ENCODE measurements around the gene STK39.
"Not testable (repeated sequence)": the region's sequence is repeated elsewhere in the genome, so short reads cannot be mapped to it uniquely, and the experiment has no call there.

Gene STK39

DNA sequence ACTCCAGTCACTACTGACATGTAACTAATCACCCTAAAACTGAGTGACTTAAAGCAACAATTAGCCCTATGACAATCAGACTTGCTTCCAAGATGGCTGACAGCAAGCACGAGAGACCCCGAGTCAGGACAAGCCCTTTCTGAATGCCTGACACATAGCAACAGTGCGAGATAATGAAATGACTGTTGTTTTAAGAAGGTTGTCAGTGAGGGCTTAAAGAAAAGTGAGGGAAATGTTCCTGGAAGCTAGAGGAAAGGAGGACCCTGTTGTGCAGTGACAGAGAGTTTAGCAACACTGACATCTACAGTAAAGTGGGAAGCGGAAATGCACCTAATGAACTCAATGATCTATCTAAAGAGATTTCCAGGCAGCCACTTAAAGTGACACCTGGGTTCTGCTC is 163.1 kb downstream of the STK39 start:
- no peaks in the 10 kb centered on the region for H3K4me1 ChIP-seq (ENCODE audit: control insufficient read depth, insufficient read depth, low read depth, low read length)
- no peaks in the 10 kb centered on the region for H3K9me3 ChIP-seq (ENCODE audit: control insufficient read depth, low read length)
- no peak overlapping the region for H2BK15ac ChIP-seq (ENCODE audit: low read depth, poor library complexity, severe bottlenecking)
- no peak overlapping the region for H2BK120ac ChIP-seq (ENCODE audit: low read depth, low read length)
- peaks cover 6 to 7% of the 10 kb centered on the region in 2 experiments for H3K36me3 ChIP-seq (ENCODE audit: control insufficient read depth in 1 of 2, insufficient read depth in 2 of 2, low read depth in 1 of 2, low read length in 2 of 2)
- no peak overlapping the region for H3K4me2 ChIP-seq (ENCODE audit: low read length, poor library complexity, severe bottlenecking)
- H3K27me3 ChIP-seq (ENCODE audit: control insufficient read depth in 1 of 2, insufficient read depth in 1 of 2, low read length in 2 of 2): no peaks in the 10 kb centered on the region
- no peak overlapping the region for H3K27ac ChIP-seq (ENCODE audit: low read length, poor library complexity, severe bottlenecking)
- no peak overlapping the region for H2AFZ ChIP-seq (ENCODE audit: low read depth, low read length)
- H3K9ac ChIP-seq (ENCODE audit: low read length): no peak overlapping the region
- H2BK5ac ChIP-seq (ENCODE audit: low read depth, low read length, poor library complexity, severe bottlenecking): no peak overlapping the region
- no peak overlapping the region for H3K4me3 ChIP-seq (ENCODE audit: insufficient read depth in 1 of 2, low read depth in 1 of 2, low read length in 2 of 2)
- H3K79me1 ChIP-seq (replicated peaks; ENCODE audit: low read length, poor library complexity, severe bottlenecking): peaks cover 22% of the 10 kb centered on the region
- H4K8ac ChIP-seq (ENCODE audit: low read length): no peak overlapping the region
- H3K14ac ChIP-seq (ENCODE audit: low read length in 2 of 2): no peak overlapping the region
- H2AK5ac ChIP-seq (ENCODE audit: low read length, severe bottlenecking): no peak overlapping the region
- no peak overlapping the region for H2BK12ac ChIP-seq (ENCODE audit: low read length in 2 of 2)
- no peak overlapping the region for H4K91ac ChIP-seq (ENCODE audit: low read length)
- no peak overlapping the region for H3K23ac ChIP-seq (ENCODE audit: low read length in 2 of 2)
- H3K4ac ChIP-seq (ENCODE audit: low read depth in 1 of 2, low read length in 2 of 2): no peak overlapping the region
- DNase-seq: no peak
- H3K18ac ChIP-seq (ENCODE audit: low read depth in 1 of 2, low read length in 2 of 2): no peak overlapping the region
- 89% methylated on average over 4 of the region's 4 CpGs for WGBS

DNA sequence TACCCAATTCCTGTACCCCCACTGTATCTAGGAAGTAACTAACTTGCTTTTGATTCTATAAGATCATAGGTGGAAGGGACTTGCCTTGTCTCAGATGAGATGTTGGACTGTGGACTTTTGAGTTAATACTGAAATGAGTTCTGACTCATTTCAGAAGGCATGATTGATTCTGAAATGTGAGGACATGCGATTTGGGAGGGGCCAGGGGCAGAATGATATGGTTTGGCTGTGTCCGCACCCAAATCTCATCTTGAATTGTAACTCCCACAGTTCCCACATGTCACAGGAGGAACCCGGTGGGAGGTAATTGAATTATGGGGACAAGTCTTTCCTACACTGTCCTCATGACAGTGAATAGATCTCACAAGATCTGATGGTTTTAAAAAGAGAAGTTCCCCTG is 165.9 kb downstream of the STK39 start:
- H3K4me1 ChIP-seq (ENCODE audit: control insufficient read depth, insufficient read depth, low read depth, low read length); H3K27me3 ChIP-seq (ENCODE audit: control insufficient read depth in 1 of 2, insufficient read depth in 1 of 2, low read length in 2 of 2); H3K9me3 ChIP-seq (ENCODE audit: control insufficient read depth, low read length); H2BK15ac ChIP-seq (ENCODE audit: low read depth, poor library complexity, severe bottlenecking); H3K4me3 ChIP-seq (ENCODE audit: insufficient read depth in 1 of 2, low read depth in 1 of 2, low read length in 2 of 2); H2BK120ac ChIP-seq (ENCODE audit: low read depth, low read length); H3K23ac ChIP-seq (ENCODE audit: low read length in 2 of 2); H2BK12ac ChIP-seq (ENCODE audit: low read length in 2 of 2); H3K18ac ChIP-seq (ENCODE audit: low read depth in 1 of 2, low read length in 2 of 2); H3K27ac ChIP-seq (ENCODE audit: low read length, poor library complexity, severe bottlenecking); H2AK5ac ChIP-seq (ENCODE audit: low read length, severe bottlenecking); H3K4ac ChIP-seq (ENCODE audit: low read depth in 1 of 2, low read length in 2 of 2); H3K9ac ChIP-seq (ENCODE audit: low read length); H4K91ac ChIP-seq (ENCODE audit: low read length); H3K14ac ChIP-seq (ENCODE audit: low read length in 2 of 2); H3K4me2 ChIP-seq (ENCODE audit: low read length, poor library complexity, severe bottlenecking); H4K8ac ChIP-seq (ENCODE audit: low read length); H2AFZ ChIP-seq (ENCODE audit: low read depth, low read length); DNase-seq; H2BK5ac ChIP-seq (ENCODE audit: low read depth, low read length, poor library complexity, severe bottlenecking): not testable (repeated sequence)
- peaks cover 19% of the 10 kb centered on the region for H3K79me1 ChIP-seq (replicated peaks; ENCODE audit: low read length, poor library complexity, severe bottlenecking)
- 100% methylated on average over 3 of the region's 3 CpGs for WGBS
- H3K36me3 ChIP-seq (ENCODE audit: control insufficient read depth in 1 of 2, insufficient read depth in 2 of 2, low read depth in 1 of 2, low read length in 2 of 2): peaks cover 3 to 12% of the 10 kb centered on the region in 2 experiments

DNA sequence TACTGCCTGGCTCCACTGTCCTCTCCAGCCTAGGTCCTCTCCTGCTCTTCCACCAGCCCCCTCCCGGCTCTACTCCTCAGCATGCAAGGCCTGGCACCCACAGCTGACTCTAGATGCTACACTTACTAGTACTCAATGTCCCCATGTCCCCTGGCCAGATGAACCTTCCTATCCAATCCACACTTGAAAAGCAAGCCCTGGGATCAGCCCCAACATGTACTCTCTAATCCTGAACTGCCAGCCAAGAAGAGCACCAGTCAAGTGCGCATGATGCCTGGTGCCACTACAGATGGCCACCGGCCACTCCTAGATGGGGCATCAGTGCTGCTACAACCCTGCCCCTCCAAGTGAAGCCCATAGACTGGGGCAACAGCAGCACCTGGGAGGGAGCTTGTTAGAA is 168.2 kb downstream of the STK39 start:
- H3K79me1 ChIP-seq (replicated peaks; ENCODE audit: low read length, poor library complexity, severe bottlenecking): peaks cover 17% of the 10 kb centered on the region
- H3K14ac ChIP-seq (ENCODE audit: low read length in 2 of 2): peak overlapping the region in 1 of 2 experiments; percentile 68
- WGBS: 98% methylated on average over 3 of the region's 3 CpGs

DNA sequence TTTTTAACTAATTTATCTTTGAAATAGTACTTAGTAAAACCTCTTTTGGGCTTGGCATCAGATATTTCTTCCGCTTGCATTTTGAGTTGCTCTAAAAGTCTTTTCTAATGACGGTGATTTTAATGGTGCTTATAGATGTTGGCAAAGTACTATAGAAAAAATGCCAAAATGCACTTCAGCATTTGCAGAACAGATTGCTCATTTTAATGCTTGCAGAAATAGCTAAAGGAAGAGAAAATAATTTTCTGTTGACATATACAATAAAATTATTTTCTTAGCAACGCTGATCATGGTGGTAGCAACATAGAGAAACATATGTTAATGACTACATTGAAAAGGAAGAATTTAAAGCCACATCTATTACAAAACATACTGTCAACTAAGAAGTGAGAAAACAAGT is 170.7 kb downstream of the STK39 start:
- Histone ChIP-seq H3K79me1 (replicated peaks; ENCODE audit: low read length, poor library complexity, severe bottlenecking) (peaks cover 10% of the 10 kb centered on the region), H3K27ac (ENCODE audit: low read length, poor library complexity, severe bottlenecking) (no peak overlapping the region), H3K18ac (ENCODE audit: low read depth in 1 of 2, low read length in 2 of 2) (no peak overlapping the region), H3K9ac (ENCODE audit: low read length) (no peak overlapping the region), H3K27me3 (ENCODE audit: control insufficient read depth in 1 of 2, insufficient read depth in 1 of 2, low read length in 2 of 2) (no peaks in the 10 kb centered on the region), H2AFZ (ENCODE audit: low read depth, low read length) (no peak overlapping the region), H3K4me3 (ENCODE audit: insufficient read depth in 1 of 2, low read depth in 1 of 2, low read length in 2 of 2) (no peak overlapping the region), H2AK5ac (ENCODE audit: low read length, severe bottlenecking) (no peak overlapping the region), H3K4me2 (ENCODE audit: low read length, poor library complexity, severe bottlenecking) (no peak overlapping the region), H4K8ac (ENCODE audit: low read length) (no peak overlapping the region), H3K36me3 (ENCODE audit: control insufficient read depth in 1 of 2, insufficient read depth in 2 of 2, low read depth in 1 of 2, low read length in 2 of 2) (peaks cover 15 to 33% of the 10 kb centered on the region in 2 experiments), H3K4me1 (ENCODE audit: control insufficient read depth, insufficient read depth, low read depth, low read length) (no peaks in the 10 kb centered on the region), H2BK120ac (ENCODE audit: low read depth, low read length) (no peak overlapping the region), H2BK15ac (ENCODE audit: low read depth, poor library complexity, severe bottlenecking) (no peak overlapping the region), H3K14ac (ENCODE audit: low read length in 2 of 2) (no peak overlapping the region), H4K91ac (ENCODE audit: low read length) (no peak overlapping the region), H3K9me3 (ENCODE audit: control insufficient read depth, low read length) (no peaks in the 10 kb centered on the region), H2BK5ac (ENCODE audit: low read depth, low read length, poor library complexity, severe bottlenecking) (no peak overlapping the region), H3K23ac (ENCODE audit: low read length in 2 of 2) (no peak overlapping the region), H3K4ac (ENCODE audit: low read depth in 1 of 2, low read length in 2 of 2) (no peak overlapping the region), H2BK12ac (ENCODE audit: low read length in 2 of 2) (no peak overlapping the region)
- DNase-seq: no peak
- 100% methylated on average over 2 of the region's 3 CpGs for WGBS

More for the DNA sequence above, 168.2 kb downstream of the STK39 start:
- Histone ChIP-seq H2BK120ac (ENCODE audit: low read depth, low read length) (no peak overlapping the region), H2BK5ac (ENCODE audit: low read depth, low read length, poor library complexity, severe bottlenecking) (no peak overlapping the region), H2AK5ac (ENCODE audit: low read length, severe bottlenecking) (no peak overlapping the region), H2AFZ (ENCODE audit: low read depth, low read length) (no peak overlapping the region), H3K4me2 (ENCODE audit: low read length, poor library complexity, severe bottlenecking) (no peak overlapping the region), H4K91ac (ENCODE audit: low read length) (no peak overlapping the region), H3K27me3 (ENCODE audit: control insufficient read depth in 1 of 2, insufficient read depth in 1 of 2, low read length in 2 of 2) (no peaks in the 10 kb centered on the region), H4K8ac (ENCODE audit: low read length) (no peak overlapping the region), H3K18ac (ENCODE audit: low read depth in 1 of 2, low read length in 2 of 2) (no peak overlapping the region), H2BK15ac (ENCODE audit: low read depth, poor library complexity, severe bottlenecking) (no peak overlapping the region), H3K4me3 (ENCODE audit: insufficient read depth in 1 of 2, low read depth in 1 of 2, low read length in 2 of 2) (no peak overlapping the region), H3K23ac (ENCODE audit: low read length in 2 of 2) (no peak overlapping the region), H3K4me1 (ENCODE audit: control insufficient read depth, insufficient read depth, low read depth, low read length) (no peaks in the 10 kb centered on the region), H2BK12ac (ENCODE audit: low read length in 2 of 2) (no peak overlapping the region), H3K9ac (ENCODE audit: low read length) (no peak overlapping the region), H3K9me3 (ENCODE audit: control insufficient read depth, low read length) (no peaks in the 10 kb centered on the region), H3K27ac (ENCODE audit: low read length, poor library complexity, severe bottlenecking) (no peak overlapping the region), H3K36me3 (ENCODE audit: control insufficient read depth in 1 of 2, insufficient read depth in 2 of 2, low read depth in 1 of 2, low read length in 2 of 2) (peaks cover 15 to 19% of the 10 kb centered on the region in 2 experiments), H3K4ac (ENCODE audit: low read depth in 1 of 2, low read length in 2 of 2) (no peak overlapping the region)
- no peak for DNase-seq

All from mesenchymal stem cell (in vitro differentiated cells and primary cell).